Loucy (cell line): ENCODE results near the gene MVB12A.

Experiments
- CTCF ChIP-seq: fragments of 200-600 bp; sonication (generic); conservative IDR thresholded peaks from 2 replicates; pipeline ENCODE4 v1.5.1; 2014; ENCODE audit warnings: mild to moderate bottlenecking, antibody characterized with exemption, low read length
- EZH2phosphoT487 ChIP-seq: fragments of 200-600 bp; IDR thresholded peaks from 2 replicates; pipeline ENCODE4 v1.6.1; 2018; ENCODE audit warnings: antibody characterized with exemption, mild to moderate bottlenecking, moderate library complexity, borderline replicate concordance

- TF ChIP-seq CTCF (peak; percentile 66), EZH2phosphoT487 (no peak)
Observed at GRCh38 chr19:17390665-17391370, 29.0 kb upstream of the MVB12A start.
